H54 (cell line): Measurements from ENCODE around the gene BUD13.

Experiments
- DNase-seq: peaks from one replicate; pipeline ENCODE4 v3.0.0; 2011; ENCODE audit warnings: low spot score, mixed read lengths; ENCODE audit not compliant: insufficient read length
- FAIRE-seq: peaks from 3 replicates; lab custom pipeline; 2011; peaks lifted over from hg19 to GRCh38; lab: Jason Lieb, UNC
- POLR2A ChIP-seq: IDR thresholded peaks from 2 replicates; pipeline ENCODE4 v1.6.1; 2011; ENCODE audit warnings: low read depth, mild to moderate bottlenecking, low read length

BUD13 gene

GRCh38 chr11:116703421-116703820 lies 69.4 kb downstream of the BUD13 start:
- FAIRE-seq, result no peak
- TF ChIP-seq POLR2A, result no peak
- DNase-seq, result no peak

- TF ChIP-seq POLR2A, result no peak
- FAIRE-seq (no peak), DNase-seq (no peak)
Measured at GRCh38 chr11:116702772-116703385, 69.9 kb downstream of the BUD13 start.

GRCh38 chr11:116701876-116702275 lies 70.9 kb downstream of the BUD13 start:
- no peak for TF ChIP-seq POLR2A
- DNase-seq (no peak), FAIRE-seq (no peak)

- DNase-seq (no peak), FAIRE-seq (no peak)
- no peak for TF ChIP-seq POLR2A
Measured at GRCh38 chr11:116701297-116701801, 71.4 kb downstream of the BUD13 start.

GRCh38 chr11:116700586-116701220 lies 72.1 kb downstream of the BUD13 start:
- FAIRE-seq (no peak), DNase-seq (no peak)
- TF ChIP-seq POLR2A, result no peak
